Measurements from ENCODE around the gene ZNF23.
A peak's percentile ranks its signal among the peaks of the same experiment; 100 is the strongest.

The ZNF23 gene

DNA sequence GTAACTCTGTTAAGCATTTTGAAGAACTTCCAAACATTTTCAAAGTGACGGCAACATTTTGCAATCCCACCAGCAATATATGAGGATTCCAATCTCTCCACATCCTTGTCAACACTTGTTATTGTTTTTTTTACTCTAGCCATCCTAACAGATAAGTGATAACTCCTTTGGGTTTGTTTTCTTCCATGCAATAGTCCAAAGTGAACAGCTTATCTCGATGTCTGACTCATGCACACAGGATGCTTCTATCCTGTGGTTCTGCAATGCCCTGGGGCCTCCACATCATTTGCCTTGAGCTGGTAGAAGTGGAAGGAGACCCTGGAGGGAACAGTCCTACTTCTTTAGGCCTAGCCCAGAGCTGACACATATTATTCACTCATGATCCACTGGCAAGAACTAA, 33.2 kb downstream of the ZNF23 start:
- no peak for TF ChIP-seq CTCF (IDR thresholded peaks at IDR 0.05; ENCODE audit: low read depth, low read length)
- no peak for DNase-seq (ENCODE audit: extremely low read depth, low read depth)

- no peak for DNase-seq (ENCODE audit: extremely low read depth, low read depth)
- no peak for TF ChIP-seq CTCF (IDR thresholded peaks at IDR 0.05; ENCODE audit: low read depth, low read length)
These were observed 33.7 kb downstream of the ZNF23 start for GRCh38 chr16:71428385-71428784.

DNA sequence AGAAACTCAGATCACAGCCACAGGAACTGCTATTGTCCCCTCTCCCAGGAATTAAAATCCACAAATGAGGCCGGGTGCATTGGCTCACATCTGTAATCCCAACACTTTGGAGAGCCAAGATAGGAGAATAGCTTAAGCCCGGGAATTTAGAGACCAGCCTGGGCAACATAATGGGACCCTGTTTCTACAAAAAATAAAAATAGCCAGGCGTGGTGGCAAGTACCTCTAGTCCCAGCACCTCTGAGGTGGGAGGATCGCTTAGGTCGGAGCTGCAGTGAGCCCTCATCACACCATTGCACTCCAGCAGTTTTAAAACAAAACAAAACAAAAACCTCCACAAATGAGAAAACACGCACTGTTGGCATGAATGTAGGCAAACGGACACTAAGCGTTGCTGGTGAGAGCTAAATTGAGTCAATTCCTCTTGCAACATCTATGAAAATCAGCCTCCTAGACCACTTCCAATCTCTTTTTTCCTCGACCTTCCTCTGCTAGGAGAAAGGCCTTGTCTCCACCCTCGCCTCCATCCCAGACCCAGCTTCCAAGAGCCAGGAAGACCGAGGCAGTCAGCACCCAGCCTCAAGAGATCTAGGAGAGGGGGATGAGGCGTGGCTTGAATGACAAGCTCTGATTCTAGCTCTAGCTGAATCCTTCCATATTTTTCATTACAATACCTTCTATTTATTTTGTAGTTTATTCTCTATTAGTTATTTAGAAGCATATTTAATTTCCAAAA, 35.0 kb downstream of the ZNF23 start:
- TF ChIP-seq CTCF (IDR thresholded peaks at IDR 0.05; ENCODE audit: low read depth, low read length): no peak
- DNase-seq (ENCODE audit: extremely low read depth, low read depth): no peak

GRCh38 chr16:71426069-71426879, 35.8 kb downstream of the ZNF23 start:
- no peak for TF ChIP-seq CTCF (IDR thresholded peaks at IDR 0.05; ENCODE audit: low read depth, low read length)
- DNase-seq (ENCODE audit: extremely low read depth, low read depth): peak; percentile 62

- DNase-seq (ENCODE audit: extremely low read depth, low read depth): no peak
- TF ChIP-seq CTCF (IDR thresholded peaks at IDR 0.05; ENCODE audit: low read depth, low read length): no peak
These were observed 36.3 kb downstream of the ZNF23 start for GRCh38 chr16:71425746-71426068.

DNA sequence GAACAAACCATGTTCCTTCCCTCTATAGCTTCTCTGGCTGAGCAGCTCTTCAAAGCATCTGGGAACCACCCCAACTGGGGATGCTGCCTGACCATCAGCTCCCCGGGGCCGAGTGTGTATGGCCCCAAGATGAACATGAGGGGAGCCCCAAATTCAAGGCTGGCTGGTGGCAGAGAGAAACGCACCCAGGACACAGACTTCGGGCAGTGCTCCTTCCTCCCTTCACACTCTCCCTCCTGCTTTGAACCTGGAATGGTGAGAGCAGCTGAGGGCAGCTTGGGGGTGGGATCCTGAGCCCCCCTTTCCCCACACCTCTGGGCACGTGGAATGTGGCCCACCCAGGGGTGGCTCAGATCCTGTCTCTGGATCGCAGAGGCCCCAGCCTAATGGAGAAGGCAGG, 37.4 kb downstream of the ZNF23 start:
- no peak for DNase-seq (ENCODE audit: extremely low read depth, low read depth)
- TF ChIP-seq CTCF (IDR thresholded peaks at IDR 0.05; ENCODE audit: low read depth, low read length): no peak

DNA sequence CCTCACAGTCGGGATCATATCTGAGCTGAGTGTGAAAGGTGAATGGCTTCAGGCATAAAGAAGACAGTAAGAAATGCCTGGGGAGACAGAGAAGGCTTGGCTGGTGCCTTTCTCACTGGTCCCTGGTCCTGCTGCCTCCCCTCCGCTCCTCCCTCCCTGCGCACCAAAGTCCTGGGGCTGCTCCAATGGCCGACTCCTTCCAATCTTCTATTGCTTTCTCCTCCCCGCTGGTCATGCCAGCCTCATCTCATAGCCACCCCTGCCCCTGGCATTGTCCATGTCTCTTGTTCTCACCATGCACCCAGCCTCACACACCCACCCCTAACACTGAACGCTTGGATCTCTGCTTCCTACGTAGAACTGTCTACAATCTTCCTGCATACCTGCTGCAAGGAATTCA, 38.2 kb downstream of the ZNF23 start:
- TF ChIP-seq CTCF (IDR thresholded peaks at IDR 0.05; ENCODE audit: low read depth, low read length): no peak
- no peak for DNase-seq (ENCODE audit: extremely low read depth, low read depth)
